HepG2 (cell line): ENCODE results near the gene PAIP2. TPM values are rescaled to one million over a fixed set of nuclear protein-coding genes. Genes with fewer than 3 reads are reported as not detected.
A peak's percentile ranks its signal among the peaks of the same experiment; 100 is the strongest.

Source experiments
- ARID4A ChIP-seq: sonication (generic); formaldehyde crosslinking; IDR thresholded peaks from 2 replicates; pipeline ENCODE4 v1.5.0; 2020; ENCODE audit warnings: mild to moderate bottlenecking, missing genetic modification reagents, borderline replicate concordance
- E2F2 ChIP-seq: sonication (generic); formaldehyde crosslinking; IDR thresholded peaks from 2 replicates; pipeline ENCODE4 v1.4.0; 2020; ENCODE audit warnings: missing genetic modification reagents, borderline replicate concordance
- FOXK1 ChIP-seq: sonication (generic); formaldehyde crosslinking; IDR thresholded peaks from 2 replicates; pipeline ENCODE4 v1.4.0; 2020; ENCODE audit warnings: low read depth, missing genetic modification reagents, borderline replicate concordance
- HBP1 ChIP-seq: IDR thresholded peaks from 2 replicates; pipeline ENCODE4 v1.6.1; 2016; ENCODE audit warnings: low read depth, control low read depth
- MEIS1 ChIP-seq: sonication (generic); formaldehyde crosslinking; IDR thresholded peaks from 2 replicates; pipeline ENCODE4 v1.9.0; 2021; ENCODE audit warnings: mild to moderate bottlenecking, missing genetic modification reagents, moderate library complexity, borderline replicate concordance
- NAIF1 ChIP-seq: sonication (generic); formaldehyde crosslinking; IDR thresholded peaks from 2 replicates; pipeline ENCODE4 v1.5.0; 2020; ENCODE audit warnings: mild to moderate bottlenecking, missing genetic modification reagents, borderline replicate concordance
- RFXAP ChIP-seq: sonication (generic); formaldehyde crosslinking; IDR thresholded peaks from 2 replicates; pipeline ENCODE4 v1.4.0; 2020; ENCODE audit warnings: missing genetic modification reagents, borderline replicate concordance
- SMAD3 ChIP-seq: sonication (generic); formaldehyde crosslinking; IDR thresholded peaks from 2 replicates; pipeline ENCODE4 v1.4.0; 2020; ENCODE audit warnings: missing genetic modification reagents
- THAP9 ChIP-seq: sonication (generic); formaldehyde crosslinking; IDR thresholded peaks from 2 replicates; pipeline ENCODE4; 2020; ENCODE audit warnings: missing genetic modification reagents, mild to moderate bottlenecking, borderline replicate concordance
- THRA ChIP-seq: sonication (generic); formaldehyde crosslinking; IDR thresholded peaks from 2 replicates; pipeline ENCODE4 v1.4.0; 2020; ENCODE audit warnings: missing genetic modification reagents, borderline replicate concordance
- ZBTB37 ChIP-seq: sonication (generic); formaldehyde crosslinking; IDR thresholded peaks from 2 replicates; pipeline ENCODE4 v1.4.0; 2020; ENCODE audit warnings: mild to moderate bottlenecking, missing genetic modification reagents
- polyA plus RNA-seq, 8 experiments: library from polyadenylated mRNA; depleted of rRNA in 3 of 8; stranded (reverse) in 7 of 8; unstranded in 1 of 8; fragments of >200 nt; fragmentation: Illumina TruSeq in 4 of 8; extraction: Trizol in 4 of 8; gene quantifications; 2 replicates each; pipeline versions ENCODE4 v1.2.1 to v1.2.3, GENCODE V29; 2011 to 2016; ENCODE audit warnings: low read depth in 4 of 8, missing spikeins in 1 of 8, mixed read lengths in 1 of 8; ENCODE audit not compliant: insufficient read depth in 1 of 8
- total RNA-seq, 5 experiments: library from RNA; depleted of rRNA; stranded (reverse); fragments of >200 nt; fragmentation: Illumina TruSeq; extraction: Trizol; gene quantifications; 2 replicates each; pipeline ENCODE4 v1.2.3, GENCODE V29; 2016; ENCODE audit warnings: low read depth in 1 of 5

The PAIP2 gene
- total and polyA plus RNA-seq, 2 of the 13 experiments (the other 11 are each of a cell fraction or from before 2014, with no cell fraction given) = 61.5 to 76.3 TPM

GRCh38 chr5:139385061-139386049, 43.7 kb downstream of the PAIP2 start (continued):
- TF ChIP-seq NAIF1 (CRISPR knock-in tag) (no peak), E2F2 (no peak), THRA (CRISPR knock-in tag) (peak; percentile 26; the same call in 1 of the 2 replicates), ARID4A (CRISPR knock-in tag) (peak; percentile 40; the same call in 1 of the 2 replicates), THAP9 (CRISPR knock-in tag) (no peak; the same call in 1 of the 2 replicates), HBP1 (CRISPR knock-in tag) (no peak), MEIS1 (CRISPR knock-in tag) (no peak), SMAD3 (CRISPR knock-in tag) (no peak), ZBTB37 (CRISPR knock-in tag) (no peak), FOXK1 (no peak), RFXAP (no peak)
